GM18867 (cell line): ENCODE results near the gene SH2B2.
"Not testable (repeated sequence)": the region's sequence is repeated elsewhere in the genome, so short reads cannot be mapped to it uniquely, and the experiment has no call there.

Source experiments
- ATAC-seq: cut with Tn5 transposase; IDR thresholded peaks from one replicate; pipeline ENCODE4 v1.9.1; 2021; ENCODE audit warnings: mild to moderate bottlenecking, moderate library complexity; ENCODE audit not compliant: unreplicated experiment

Gene SH2B2

GRCh38 chr7:102327183-102327582 is 40.5 kb downstream of the SH2B2 start:
- ATAC-seq, result not testable (repeated sequence)

- not testable (repeated sequence) for ATAC-seq
Measured at GRCh38 chr7:102328863-102329262, 42.2 kb downstream of the SH2B2 start.

GRCh38 chr7:102329366-102329765 is 42.7 kb downstream of the SH2B2 start:
- not testable (repeated sequence) for ATAC-seq

- not testable (repeated sequence) for ATAC-seq
Measured at GRCh38 chr7:102330666-102331460, 44.2 kb downstream of the SH2B2 start.

GRCh38 chr7:102335574-102335973 is 48.9 kb downstream of the SH2B2 start:
- not testable (repeated sequence) for ATAC-seq

- not testable (repeated sequence) for ATAC-seq
Measured at GRCh38 chr7:102337002-102337401, 50.3 kb downstream of the SH2B2 start.

GRCh38 chr7:102337420-102337819 is 50.8 kb downstream of the SH2B2 start:
- ATAC-seq, result not testable (repeated sequence)

- ATAC-seq, result not testable (repeated sequence)
Measured at GRCh38 chr7:102340599-102341368, 54.1 kb downstream of the SH2B2 start.

- not testable (repeated sequence) for ATAC-seq
Measured at GRCh38 chr7:102346983-102347382, 60.3 kb downstream of the SH2B2 start.

- not testable (repeated sequence) for ATAC-seq
Measured at GRCh38 chr7:102356344-102356743, 69.7 kb downstream of the SH2B2 start, which contains the start of gene SPDYE6. Gene SPDYE6, minus strand, starts transcription at chr7:102356444. Its CDS starts 421 bp downstream, at chr7:102356023.

GRCh38 chr7:102363549-102364393 is 77.1 kb downstream of the SH2B2 start:
- peak; percentile 99 for ATAC-seq

GRCh38 chr7:102364394-102364886 is 77.8 kb downstream of the SH2B2 start:
- not testable (repeated sequence) for ATAC-seq

GRCh38 chr7:102365390-102365789 is 78.7 kb downstream of the SH2B2 start:
- not testable (repeated sequence) for ATAC-seq

GRCh38 chr7:102370038-102370437 is 83.4 kb downstream of the SH2B2 start:
- ATAC-seq, result not testable (repeated sequence)
